Tibial nerve (tissue), 4 donors: Measurements from ENCODE around the gene JOSD1. TPM values are rescaled to one million over a fixed set of nuclear protein-coding genes. Genes with fewer than 3 reads are reported as not detected.

Experiments used
- DNase-seq, 2 donors: peaks; one replicate each; pipeline ENCODE4 v3.0.0-alpha.2; 2019; ENCODE audit warnings: low spot score in 2 of 2
- H3K27ac ChIP-seq, 4 donors: fragments of 200-600 bp; sonication (generic) in 3 of 4; one replicate each; pipeline ENCODE4 v1.5.1; 2017 to 2019; ENCODE audit warnings: mild to moderate bottlenecking in 1 of 4
- H3K27me3 ChIP-seq, 2 donors: fragments of 200-600 bp; sonication (generic) in 1 of 2; one replicate each; pipeline versions ENCODE4 v1.5.1 to v1.6.0; 2017 to 2019
- H3K36me3 ChIP-seq, 3 donors: fragments of 200-600 bp; sonication (generic); one replicate each; pipeline ENCODE4 v1.5.1; 2018 to 2019
- H3K4me1 ChIP-seq, 4 donors: fragments of 200-600 bp; sonication (generic) in 3 of 4; one replicate each; pipeline ENCODE4 v1.5.1; 2017 to 2019
- H3K4me3 ChIP-seq, 4 donors: fragments of 200-600 bp; sonication (generic) in 3 of 4; one replicate each; pipeline ENCODE4 v1.5.1; 2017 to 2019; ENCODE audit warnings: mild to moderate bottlenecking in 1 of 4, moderate library complexity in 1 of 4
- H3K9me3 ChIP-seq, 4 donors: fragments of 200-600 bp; sonication (generic) in 3 of 4; one replicate each; pipeline ENCODE4 v1.5.1; 2017 to 2019
- CTCF ChIP-seq, 5 experiments: fragments of 200-600 bp in 3 of 5; fragments of 450-650 bp in 2 of 5; sonication (generic) in 3 of 5; IDR thresholded peaks; one replicate each; pipeline ENCODE4 v1.5.1; 2016 to 2019; ENCODE audit warnings: antibody characterized with exemption in 5 of 5, mild to moderate bottlenecking in 3 of 5, moderate library complexity in 2 of 5
- EP300 ChIP-seq, 2 donors: sonication (generic); formaldehyde crosslinking; IDR thresholded peaks; one replicate each; pipeline ENCODE4 v1.6.1; 2017; ENCODE audit warnings: antibody characterized with exemption in 2 of 2, mild to moderate bottlenecking in 1 of 2
- POLR2A ChIP-seq, 2 donors: fragments of 450-650 bp; IDR thresholded peaks; one replicate each; pipeline ENCODE4 v1.6.1; 2017; ENCODE audit warnings: antibody characterized with exemption in 2 of 2, mild to moderate bottlenecking in 2 of 2, moderate library complexity in 2 of 2
- WGBS, 2 donors: methylation state at CpG; one replicate each; pipeline ENCODE4 v1.1.5; 2018; 5-methylcytosine and 5-hydroxymethylcytosine counted together
- total RNA-seq, 4 donors: library from RNA; depleted of rRNA; stranded (reverse); fragments of >200 nt; gene quantifications; one replicate each; pipeline ENCODE4 v1.1.0, GENCODE V29; 2016

The JOSD1 gene
- total RNA-seq, 4 donors from 2014 or later, result 50.7 to 86.4 (median 76.0) TPM

- 85 to 89% methylated on average over 9 of the region's 9 CpGs for WGBS, 2 donors
- Histone ChIP-seq H3K27ac (no peak overlapping the region), H3K9me3 (no peaks in the 10 kb centered on the region), H3K4me1 (peaks cover 0 to 31% (median 6%) of the 10 kb centered on the region in 4 donors), H3K36me3 (peaks cover 0 to 32% (median 12%) of the 10 kb centered on the region in 3 donors), H3K4me3 (no peak overlapping the region), H3K27me3 (no peaks in the 10 kb centered on the region)
- no peak for DNase-seq
- no peak for TF ChIP-seq POLR2A (IDR thresholded peaks at IDR 0.05)
- no peak for TF ChIP-seq EP300 (IDR thresholded peaks at IDR 0.05)
- no peak for TF ChIP-seq CTCF (IDR thresholded peaks at IDR 0.05)
These were observed 14.5 kb upstream of the JOSD1 start for GRCh38 chr22:38715176-38715764.

- peaks cover 0 to 38% (median 12%) of the 10 kb centered on the region in 3 donors for H3K36me3 ChIP-seq
- no peaks in the 10 kb centered on the region for H3K9me3 ChIP-seq
- H3K27me3 ChIP-seq, result no peaks in the 10 kb centered on the region
- DNase-seq, result no peak
- H3K27ac ChIP-seq, result no peak overlapping the region
- H3K4me3 ChIP-seq, result no peak overlapping the region
- no peak for TF ChIP-seq EP300 (IDR thresholded peaks at IDR 0.05)
- no peak for TF ChIP-seq POLR2A (IDR thresholded peaks at IDR 0.05)
- no peak for TF ChIP-seq CTCF (IDR thresholded peaks at IDR 0.05)
- WGBS, 2 donors, result 79 to 85% methylated on average over 8 of the region's 8 CpGs
- H3K4me1 ChIP-seq, result peaks cover 0 to 30% (median 10%) of the 10 kb centered on the region in 4 donors
These were observed 13.2 kb upstream of the JOSD1 start for GRCh38 chr22:38713921-38714320.

- no peak overlapping the region for H3K4me3 ChIP-seq
- H3K4me1 ChIP-seq, result peaks cover 0 to 30% (median 16%) of the 10 kb centered on the region in 4 donors
- peaks cover 0 to 36% (median 9%) of the 10 kb centered on the region in 3 donors for H3K36me3 ChIP-seq
- DNase-seq, result no peak
- no peaks in the 10 kb centered on the region for H3K9me3 ChIP-seq
- H3K27ac ChIP-seq, result no peak overlapping the region
- no peaks in the 10 kb centered on the region for H3K27me3 ChIP-seq
- WGBS, 2 donors, result 73 to 78% methylated on average over 11 of the region's 11 CpGs
- TF ChIP-seq CTCF (IDR thresholded peaks at IDR 0.05) (no peak), POLR2A (IDR thresholded peaks at IDR 0.05) (no peak), EP300 (IDR thresholded peaks at IDR 0.05) (no peak)
These were observed 11.9 kb upstream of the JOSD1 start for GRCh38 chr22:38712486-38713207.

- 87 to 89% methylated on average over 3 of the region's 3 CpGs for WGBS, 2 donors
- Histone ChIP-seq H3K4me1 (peaks cover 0 to 42% (median 23%) of the 10 kb centered on the region in 4 donors), H3K27ac (no peak overlapping the region), H3K4me3 (no peak overlapping the region), H3K27me3 (no peaks in the 10 kb centered on the region), H3K36me3 (peaks cover 0 to 19% (median 0%) of the 10 kb centered on the region in 3 donors), H3K9me3 (no peaks in the 10 kb centered on the region)
- no peak for DNase-seq
- no peak for TF ChIP-seq POLR2A (IDR thresholded peaks at IDR 0.05)
- no peak for TF ChIP-seq EP300 (IDR thresholded peaks at IDR 0.05)
- TF ChIP-seq CTCF (IDR thresholded peaks at IDR 0.05), result no peak
These were observed 10.1 kb upstream of the JOSD1 start for GRCh38 chr22:38710866-38711265.

- no peak overlapping the region for H3K27ac ChIP-seq
- no peaks in the 10 kb centered on the region for H3K27me3 ChIP-seq
- H3K36me3 ChIP-seq, result peaks cover 0 to 13% (median 0%) of the 10 kb centered on the region in 3 donors
- no peak for DNase-seq
- no peak for TF ChIP-seq POLR2A (IDR thresholded peaks at IDR 0.05)
- no peak for TF ChIP-seq EP300 (IDR thresholded peaks at IDR 0.05)
- no peak for TF ChIP-seq CTCF (IDR thresholded peaks at IDR 0.05)
- no peaks in the 10 kb centered on the region for H3K9me3 ChIP-seq
- WGBS, 2 donors, result 95 to 96% methylated on average over 3 of the region's 3 CpGs
- peaks cover 0 to 42% (median 23%) of the 10 kb centered on the region in 4 donors for H3K4me1 ChIP-seq
- no peak overlapping the region for H3K4me3 ChIP-seq
These were observed 9.6 kb upstream of the JOSD1 start for GRCh38 chr22:38710351-38710750.
